HFF-Myc (cell line): Measurements from ENCODE around the gene AOX1.

Experiments
- DNase-seq: peaks from one replicate; pipeline ENCODE4 v3.0.0-alpha.2; 2011; ENCODE audit warnings: low read depth; ENCODE audit errors: extremely low read depth
- H3K4me3 ChIP-seq: replicated peaks from 2 replicates; pipeline ENCODE4 v1.5.1; 2011; ENCODE audit warnings: low read depth, mild to moderate bottlenecking, control low read depth, low read length
- CTCF ChIP-seq: IDR thresholded peaks from 2 replicates; pipeline ENCODE4 v1.5.1; 2012; ENCODE audit warnings: mild to moderate bottlenecking, low read depth, low read length, control low read depth; ENCODE audit errors: missing control alignments

Gene AOX1

GRCh38 chr2:200716386-200716785 is 130.6 kb downstream of the AOX1 start:
- TF ChIP-seq CTCF: no peak
- no peak overlapping the region for H3K4me3 ChIP-seq
- DNase-seq: no peak
